Hepatocyte (in vitro differentiated cells): Measurements from ENCODE around the gene FASTK.

Source experiments
- CTCF ChIP-seq: fragments of 200-600 bp; sonication (generic); IDR thresholded peaks from 2 replicates; pipeline ENCODE4 v1.5.1; 2016; ENCODE audit warnings: antibody characterized with exemption, mild to moderate bottlenecking; ENCODE audit not compliant: poor library complexity
- EZH2phosphoT487 ChIP-seq: fragments of 200-600 bp; sonication (generic); IDR thresholded peaks from one replicate; pipeline ENCODE4 v1.6.1; 2018; ENCODE audit warnings: antibody characterized with exemption, mild to moderate bottlenecking, low read depth, moderate library complexity; ENCODE audit not compliant: unreplicated experiment, severe bottlenecking

GRCh38 chr7:151088856-151089699, 8.5 kb upstream of the FASTK start:
- TF ChIP-seq CTCF (no peak), EZH2phosphoT487 (no peak)
